Endothelial cell of umbilical vein (primary cell): ENCODE measurements around the gene RPL31.

ENCODE experiments used
- EZH2 ChIP-seq: IDR thresholded peaks from 2 replicates; pipeline ENCODE4 v1.6.1; 2012; ENCODE audit warnings: borderline replicate concordance, low read depth, mild to moderate bottlenecking, moderate library complexity, low read length, inconsistent platforms; ENCODE audit not compliant: severe bottlenecking
- FOS ChIP-seq: IDR thresholded peaks from 2 replicates; pipeline ENCODE4 v1.6.1; 2011; ENCODE audit warnings: mild to moderate bottlenecking, low read length, moderate library complexity, borderline replicate concordance; ENCODE audit not compliant: insufficient read depth
- GATA2 ChIP-seq: IDR thresholded peaks from 2 replicates; pipeline ENCODE4 v1.7.0; 2011; ENCODE audit warnings: low read depth, mild to moderate bottlenecking, moderate library complexity, mixed read lengths, low read length; ENCODE audit not compliant: insufficient read length, insufficient read depth
- POLR2A ChIP-seq: IDR thresholded peaks from 2 replicates; pipeline ENCODE4 v1.6.1; 2012; ENCODE audit warnings: low read depth, mild to moderate bottlenecking, control low read depth, low read length
- POLR2AphosphoS5 ChIP-seq: IDR thresholded peaks from 2 replicates; pipeline ENCODE4 v1.6.1; 2012; ENCODE audit warnings: low read depth, mild to moderate bottlenecking, control low read depth, low read length, moderate library complexity; ENCODE audit not compliant: insufficient read depth
- TF ChIP-seq, protein P1 (sequence below), 2 donors: IDR thresholded peaks; 1 replicate in 1 of 2; 2 replicates in 1 of 2; pipeline ENCODE4 v1.5.1; 2011; ENCODE audit warnings: low read length in 2 of 2, mild to moderate bottlenecking in 2 of 2, moderate library complexity in 2 of 2, control low read depth in 1 of 2, inconsistent platforms in 1 of 2, low read depth in 1 of 2; ENCODE audit not compliant: insufficient read depth in 1 of 2; ENCODE audit errors: extremely low read depth in 1 of 2
- TF ChIP-seq, protein P2 (sequence below): IDR thresholded peaks from 2 replicates; pipeline ENCODE4 v1.6.1; 2011; ENCODE audit not compliant: insufficient read depth, insufficient read length

DNA sequence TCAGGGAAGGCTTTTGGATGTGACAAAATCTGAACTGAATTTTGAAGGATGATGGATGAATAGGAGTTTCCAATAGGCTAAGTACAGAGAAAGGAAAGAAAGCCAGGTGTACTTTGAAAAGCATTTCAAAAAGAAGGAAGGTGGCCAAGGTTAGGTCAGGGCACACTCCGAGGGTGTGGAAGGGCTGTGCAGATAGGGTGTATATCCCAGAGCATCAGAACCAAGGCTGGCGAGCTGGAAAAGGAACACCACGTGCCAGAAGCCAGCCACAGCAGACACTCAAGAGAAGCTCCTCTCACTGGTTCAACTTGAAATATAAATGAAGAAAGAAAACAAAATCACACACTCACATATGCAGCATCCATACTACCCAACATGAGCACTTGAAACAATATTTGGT lies 51.0 kb downstream of the RPL31 start:
- TF ChIP-seq FOS (no peak), POLR2AphosphoS5 (no peak), POLR2A (no peak), EZH2 (no peak), GATA2 (no peak)
- TF ChIP-seq, protein P1, sequence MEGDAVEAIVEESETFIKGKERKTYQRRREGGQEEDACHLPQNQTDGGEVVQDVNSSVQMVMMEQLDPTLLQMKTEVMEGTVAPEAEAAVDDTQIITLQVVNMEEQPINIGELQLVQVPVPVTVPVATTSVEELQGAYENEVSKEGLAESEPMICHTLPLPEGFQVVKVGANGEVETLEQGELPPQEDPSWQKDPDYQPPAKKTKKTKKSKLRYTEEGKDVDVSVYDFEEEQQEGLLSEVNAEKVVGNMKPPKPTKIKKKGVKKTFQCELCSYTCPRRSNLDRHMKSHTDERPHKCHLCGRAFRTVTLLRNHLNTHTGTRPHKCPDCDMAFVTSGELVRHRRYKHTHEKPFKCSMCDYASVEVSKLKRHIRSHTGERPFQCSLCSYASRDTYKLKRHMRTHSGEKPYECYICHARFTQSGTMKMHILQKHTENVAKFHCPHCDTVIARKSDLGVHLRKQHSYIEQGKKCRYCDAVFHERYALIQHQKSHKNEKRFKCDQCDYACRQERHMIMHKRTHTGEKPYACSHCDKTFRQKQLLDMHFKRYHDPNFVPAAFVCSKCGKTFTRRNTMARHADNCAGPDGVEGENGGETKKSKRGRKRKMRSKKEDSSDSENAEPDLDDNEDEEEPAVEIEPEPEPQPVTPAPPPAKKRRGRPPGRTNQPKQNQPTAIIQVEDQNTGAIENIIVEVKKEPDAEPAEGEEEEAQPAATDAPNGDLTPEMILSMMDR (IDR thresholded peaks at IDR 0.05; ENCODE audit: extremely low read depth in 1 of 2, insufficient read depth in 1 of 2, low read depth in 1 of 2, low read length in 2 of 2): no peak
- TF ChIP-seq, protein P2, sequence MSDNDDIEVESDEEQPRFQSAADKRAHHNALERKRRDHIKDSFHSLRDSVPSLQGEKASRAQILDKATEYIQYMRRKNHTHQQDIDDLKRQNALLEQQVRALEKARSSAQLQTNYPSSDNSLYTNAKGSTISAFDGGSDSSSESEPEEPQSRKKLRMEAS: no peak
